ENCODE results near the gene BCAM. TPM values are rescaled to one million over a fixed set of nuclear protein-coding genes. Genes with fewer than 3 reads are reported as not detected.

Gene BCAM
- total RNA-seq, 1 experiment from 2014 or later = 73.0 TPM

- WGBS (ENCODE audit: extremely low coverage, insufficient read length, low lambda C conversion rate) = no CpG with 5 or more reads among the region's 35 CpGs
Measured at GRCh38 chr19:44820648-44821609, 12.0 kb downstream of the BCAM start.

More at GRCh38 chr19:44820648-44821609, 12.0 kb downstream of the BCAM start:
- H4K8ac ChIP-seq (replicated peaks; ENCODE audit: insufficient read length, low read depth, low read length) = no peak overlapping the region
- no peaks in the 10 kb centered on the region for H3K79me2 ChIP-seq (ENCODE audit: insufficient read depth, low read length)
- H2BK120ac ChIP-seq (ENCODE audit: low read depth, low read length, poor library complexity, severe bottlenecking) = no peak overlapping the region
- TF ChIP-seq CTCF (conservative IDR thresholded peaks at IDR 0.05) = no peak
- peaks cover 7 to 34% (median 13%) of the 10 kb centered on the region in 3 experiments for H3K36me3 Mint-ChIP-seq (ENCODE audit: insufficient read depth in 1 of 3, low read depth in 3 of 3)
- no peak overlapping the region for H4K5ac ChIP-seq (ENCODE audit: insufficient read length, low read depth, low read length)
- no peak overlapping the region for H3K4ac ChIP-seq (ENCODE audit: low read depth, low read length)
- no peaks in the 10 kb centered on the region for H4K20me1 ChIP-seq (ENCODE audit: control insufficient read depth, insufficient read depth, insufficient read length)
- H3K23me2 ChIP-seq (ENCODE audit: insufficient read length, low read depth, low read length, poor library complexity, severe bottlenecking) = no peaks in the 10 kb centered on the region
- no peak overlapping the region for H2BK12ac ChIP-seq (ENCODE audit: insufficient read length, low read depth, low read length)
- no peaks in the 10 kb centered on the region for H3K9me3 Mint-ChIP-seq
- no peak overlapping the region for H3K27ac ChIP-seq (ENCODE audit: insufficient read length, low read depth, low read length)
- no peak overlapping the region for H4K91ac ChIP-seq (ENCODE audit: insufficient read length, low read depth, low read length)
- no peak overlapping the region for H3K4me3 Mint-ChIP-seq
- H2BK20ac ChIP-seq (ENCODE audit: low read depth, low read length, poor library complexity, severe bottlenecking) = no peak overlapping the region
- H2AFZ ChIP-seq (ENCODE audit: low read length) = no peak overlapping the region
- H3K4me1 Mint-ChIP-seq = peaks cover 0 to 7% of the 10 kb centered on the region in 2 experiments; a peak in 2 of 4 replicates
- no peak overlapping the region for H3K14ac ChIP-seq (ENCODE audit: insufficient read depth, low read length)
- H3K18ac ChIP-seq (ENCODE audit: insufficient read length, low read depth, low read length) = no peak overlapping the region
- no peaks in the 10 kb centered on the region for H3K4me1 ChIP-seq (ENCODE audit: insufficient read depth, low read length)
- H3K27me3 Mint-ChIP-seq (ENCODE audit: low read depth) = peaks cover 49% of the 10 kb centered on the region
- no peak overlapping the region for H2BK5ac ChIP-seq (ENCODE audit: insufficient read length, low read length)
- H3K56ac ChIP-seq (ENCODE audit: insufficient read length, low read depth, low read length) = no peak overlapping the region
- H2BK15ac ChIP-seq (ENCODE audit: low read depth, low read length) = no peak overlapping the region
- no peaks in the 10 kb centered on the region for H3K79me1 ChIP-seq (ENCODE audit: insufficient read depth, low read depth, low read length, poor library complexity, severe bottlenecking)
- H3K27me3 ChIP-seq (ENCODE audit: insufficient read depth, low read length) = peaks cover 4% of the 10 kb centered on the region
- H3K9ac ChIP-seq (ENCODE audit: extremely low read depth, insufficient read length, low read length) = no peak overlapping the region
- no peak overlapping the region for H2AK5ac ChIP-seq (ENCODE audit: insufficient read length, low read length)
- no peak overlapping the region for H3K27ac Mint-ChIP-seq
- H3K9me3 ChIP-seq (ENCODE audit: control insufficient read depth, low read depth, low read length) = no peaks in the 10 kb centered on the region
- H3K23ac ChIP-seq (ENCODE audit: insufficient read length, low read depth, low read length) = no peak overlapping the region
- no peak for DNase-seq
- no peak overlapping the region for H3K4me2 ChIP-seq (ENCODE audit: insufficient read depth, insufficient read length, low read length)
- no peak overlapping the region for H3T11ph ChIP-seq (ENCODE audit: low read length)

Data from H9 (cell line).